D721Med (cell line): ENCODE results near the gene HEYL.

Source experiments
- DNase-seq: peaks from one replicate; pipeline ENCODE4 v3.0.0; 2011; ENCODE audit warnings: low spot score; ENCODE audit not compliant: insufficient read length
- FAIRE-seq: peaks from 2 replicates; lab custom pipeline; 2011; peaks lifted over from hg19 to GRCh38; lab: Jason Lieb, UNC
- TF ChIP-seq, protein P1 (sequence below): IDR thresholded peaks from 2 replicates; pipeline ENCODE4 v1.5.1; 2012; ENCODE audit warnings: mild to moderate bottlenecking, control low read depth; ENCODE audit not compliant: insufficient read depth; ENCODE audit errors: missing control alignments

The HEYL gene

GRCh38 chr1:39626646-39627045, 12.8 kb downstream of the HEYL start:
- no peak for DNase-seq
- TF ChIP-seq, protein P1, sequence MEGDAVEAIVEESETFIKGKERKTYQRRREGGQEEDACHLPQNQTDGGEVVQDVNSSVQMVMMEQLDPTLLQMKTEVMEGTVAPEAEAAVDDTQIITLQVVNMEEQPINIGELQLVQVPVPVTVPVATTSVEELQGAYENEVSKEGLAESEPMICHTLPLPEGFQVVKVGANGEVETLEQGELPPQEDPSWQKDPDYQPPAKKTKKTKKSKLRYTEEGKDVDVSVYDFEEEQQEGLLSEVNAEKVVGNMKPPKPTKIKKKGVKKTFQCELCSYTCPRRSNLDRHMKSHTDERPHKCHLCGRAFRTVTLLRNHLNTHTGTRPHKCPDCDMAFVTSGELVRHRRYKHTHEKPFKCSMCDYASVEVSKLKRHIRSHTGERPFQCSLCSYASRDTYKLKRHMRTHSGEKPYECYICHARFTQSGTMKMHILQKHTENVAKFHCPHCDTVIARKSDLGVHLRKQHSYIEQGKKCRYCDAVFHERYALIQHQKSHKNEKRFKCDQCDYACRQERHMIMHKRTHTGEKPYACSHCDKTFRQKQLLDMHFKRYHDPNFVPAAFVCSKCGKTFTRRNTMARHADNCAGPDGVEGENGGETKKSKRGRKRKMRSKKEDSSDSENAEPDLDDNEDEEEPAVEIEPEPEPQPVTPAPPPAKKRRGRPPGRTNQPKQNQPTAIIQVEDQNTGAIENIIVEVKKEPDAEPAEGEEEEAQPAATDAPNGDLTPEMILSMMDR = no peak
- FAIRE-seq = no peak

DNA sequence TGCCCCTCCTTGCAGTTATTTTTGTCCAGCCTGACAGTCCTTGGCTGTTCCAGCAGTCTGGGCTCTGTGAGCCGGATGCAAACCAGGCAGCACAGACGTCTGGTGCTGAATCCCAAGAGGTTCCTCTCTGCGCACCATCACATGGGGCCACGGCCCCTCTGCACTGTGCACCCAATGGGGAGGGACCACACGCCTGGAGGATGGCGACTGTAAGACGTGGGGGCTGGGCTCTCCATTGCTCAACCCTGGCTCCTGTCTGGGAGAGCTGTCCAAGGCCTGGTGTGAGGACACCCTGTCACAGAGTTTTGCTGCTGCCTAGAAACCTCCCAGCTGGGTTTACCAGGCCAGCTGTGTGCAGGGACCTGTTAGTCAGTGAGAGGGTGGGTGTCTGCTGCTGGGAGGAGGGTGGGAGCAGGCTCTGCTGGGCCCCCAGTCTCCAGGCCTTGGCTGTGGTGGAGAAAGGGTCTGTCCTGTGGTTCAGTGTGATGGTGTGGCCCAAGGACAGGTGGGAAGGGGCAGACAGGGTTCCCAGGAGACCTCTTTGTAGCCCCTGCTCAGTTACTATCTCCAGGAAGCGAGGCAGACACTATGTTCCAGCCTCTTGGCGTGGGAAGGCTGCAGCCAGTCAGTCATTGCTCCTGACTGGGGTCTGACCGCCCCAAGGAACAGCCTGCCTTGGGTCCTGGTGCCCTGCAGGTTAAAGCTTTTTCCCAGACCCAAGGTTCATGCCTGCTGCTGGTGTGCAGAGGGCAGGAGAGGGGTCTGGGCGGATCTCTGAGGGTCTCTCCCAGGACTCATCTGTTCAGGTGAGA, 13.8 kb downstream of the HEYL start:
- DNase-seq (no peak), FAIRE-seq (no peak)
- TF ChIP-seq, protein P1 = no peak

DNA sequence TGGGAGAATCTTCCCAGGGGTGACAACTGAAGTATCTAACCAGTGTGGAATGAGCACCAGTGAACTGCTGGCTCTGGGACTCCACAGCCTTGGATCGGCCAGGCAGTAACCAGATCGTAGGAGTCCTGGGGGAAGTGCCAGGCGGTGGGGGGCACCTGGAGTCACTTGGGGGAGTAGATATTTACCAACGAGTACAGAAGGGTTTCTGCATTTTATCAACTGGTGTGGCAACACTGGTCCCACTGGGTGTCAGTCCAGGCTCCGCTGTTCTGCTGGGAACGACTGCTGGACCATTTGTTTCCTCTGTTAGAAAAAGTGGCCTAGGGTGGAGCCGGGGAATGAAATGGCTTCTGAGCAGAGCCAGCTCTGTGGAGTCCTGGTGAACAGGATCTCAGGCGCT, 14.4 kb downstream of the HEYL start:
- TF ChIP-seq, protein P1 = no peak
- DNase-seq = no peak
- no peak for FAIRE-seq

DNA sequence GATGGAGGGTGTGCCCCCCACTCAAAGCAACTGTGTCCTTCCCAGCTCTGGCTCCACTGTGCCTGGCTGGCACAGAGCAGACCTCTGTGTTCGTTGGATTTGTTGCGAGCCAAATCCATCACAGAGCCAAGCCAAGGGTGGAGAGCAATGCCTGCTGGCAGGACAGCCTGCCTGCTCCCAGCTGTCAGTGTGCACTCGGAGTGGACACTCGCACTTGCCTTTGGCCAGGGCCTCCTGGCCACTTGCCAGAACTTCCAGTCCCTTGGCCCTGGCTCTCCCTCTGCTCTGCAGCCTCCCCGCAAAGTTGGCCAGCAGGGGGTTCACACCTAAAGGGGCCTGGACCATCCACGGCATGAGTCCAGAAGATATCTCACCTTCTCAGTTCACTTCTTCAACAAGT, 16.4 kb downstream of the HEYL start:
- FAIRE-seq (no peak), DNase-seq (no peak)
- TF ChIP-seq, protein P1 = no peak

- TF ChIP-seq, protein P1 = no peak
- no peak for FAIRE-seq
- DNase-seq = no peak
Measured at GRCh38 chr1:39622427-39622826, 17.0 kb downstream of the HEYL start.

DNA sequence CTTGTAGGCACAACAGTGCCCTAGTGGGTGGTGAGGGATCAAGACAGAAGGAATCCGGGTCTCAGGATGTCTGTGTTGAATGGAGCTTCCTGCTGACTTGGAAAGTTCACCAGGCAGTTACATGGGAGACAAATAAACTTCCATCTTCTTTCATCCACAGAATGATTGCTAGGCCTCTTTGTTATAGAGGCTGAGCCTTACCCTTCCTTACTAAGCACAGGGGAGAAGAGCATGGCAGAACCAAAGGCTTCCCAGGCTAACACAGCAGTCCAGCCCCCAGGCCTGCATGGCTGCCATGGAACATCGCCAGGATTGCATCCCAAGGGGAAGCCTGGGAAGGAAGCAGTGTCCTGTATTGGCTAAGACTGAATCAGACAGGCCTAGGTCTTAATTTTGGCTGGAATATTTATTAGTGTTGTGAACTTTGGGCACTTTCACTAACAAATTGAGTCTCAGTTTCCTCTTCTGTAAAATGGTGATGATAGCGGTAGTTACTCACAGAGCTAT, 18.7 kb downstream of the HEYL start:
- DNase-seq (no peak), FAIRE-seq (no peak)
- TF ChIP-seq, protein P1 = no peak

GRCh38 chr1:39617488-39618049, 21.9 kb downstream of the HEYL start:
- TF ChIP-seq, protein P1 = no peak
- FAIRE-seq = no peak
- no peak for DNase-seq
